GM21360 (cell line): Measurements from ENCODE around the gene PTPN13.

ENCODE experiments used
- ATAC-seq: cut with Tn5 transposase; IDR thresholded peaks from one replicate; pipeline ENCODE4 v1.9.1; 2021; ENCODE audit warnings: mild to moderate bottlenecking, moderate library complexity; ENCODE audit not compliant: unreplicated experiment

PTPN13 gene

DNA sequence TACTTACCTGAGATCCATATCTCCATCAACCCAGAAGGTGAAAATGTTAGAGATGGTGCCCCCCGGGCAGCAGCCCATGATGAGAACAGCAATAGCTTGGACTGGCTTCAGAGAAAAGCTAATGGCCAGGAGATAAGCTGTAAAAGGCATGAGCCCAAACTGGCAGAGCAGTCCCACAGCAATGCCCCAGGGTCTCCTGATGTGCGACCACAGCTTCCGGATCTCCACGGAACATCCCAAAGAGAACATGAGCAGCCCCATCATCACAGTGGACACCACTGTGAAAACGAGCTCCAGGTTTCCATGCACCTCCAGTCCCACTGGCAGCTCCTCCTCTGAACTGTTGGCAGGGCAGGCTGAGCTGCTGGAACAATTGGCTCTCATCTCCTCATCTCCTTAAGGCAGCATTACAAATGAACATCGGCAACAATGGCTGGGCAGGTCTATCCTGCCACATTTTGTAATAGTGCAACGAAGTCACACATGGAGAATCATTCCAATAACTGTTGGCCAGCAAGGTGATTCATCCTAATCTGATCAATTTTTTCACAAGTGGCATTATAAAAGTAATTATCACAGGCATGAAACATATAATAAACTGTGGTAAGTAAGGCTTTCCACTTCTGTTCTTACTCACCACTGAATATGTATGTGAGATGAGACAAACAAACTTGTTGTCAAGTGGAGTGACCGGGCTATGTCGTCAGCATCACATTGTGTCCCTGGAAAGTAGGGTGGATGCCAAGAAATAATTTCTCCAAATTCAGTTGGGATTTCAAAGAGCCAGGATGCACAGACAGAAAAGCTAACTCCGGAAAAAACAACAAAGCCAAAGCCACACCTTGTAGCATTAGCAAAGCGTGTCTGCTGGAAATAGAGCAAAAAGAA is 254.9 kb downstream of the PTPN13 start, which contains the start of gene SLC10A6:
SLC10A6 (minus strand) TSS at position 653 of the 888 bp plus-strand sequence; CDS start at position 384, 269 bp downstream.
- ATAC-seq = no peak

DNA sequence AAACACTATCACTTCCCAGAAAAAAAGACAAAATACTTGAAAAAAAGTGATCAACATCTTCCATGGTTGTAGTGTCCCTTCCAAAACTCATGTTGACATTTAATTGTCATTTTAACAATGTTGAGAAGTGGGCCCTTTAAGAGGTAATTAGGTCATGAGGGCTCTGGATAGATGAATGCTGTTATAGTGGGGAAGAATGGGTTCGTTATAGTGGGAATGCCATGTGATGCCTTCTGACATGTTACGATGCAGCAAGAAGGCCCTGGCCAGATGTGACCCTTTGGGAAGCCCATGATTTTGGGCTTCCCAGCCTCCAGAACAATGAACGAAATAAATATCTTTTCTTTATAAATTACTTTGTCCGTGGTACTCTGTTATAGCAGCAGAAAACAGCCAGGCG is 259.1 kb downstream of the PTPN13 start:
- ATAC-seq = no peak

GRCh38 chr4:86855572-86855971 is 261.5 kb downstream of the PTPN13 start:
- ATAC-seq = no peak

DNA sequence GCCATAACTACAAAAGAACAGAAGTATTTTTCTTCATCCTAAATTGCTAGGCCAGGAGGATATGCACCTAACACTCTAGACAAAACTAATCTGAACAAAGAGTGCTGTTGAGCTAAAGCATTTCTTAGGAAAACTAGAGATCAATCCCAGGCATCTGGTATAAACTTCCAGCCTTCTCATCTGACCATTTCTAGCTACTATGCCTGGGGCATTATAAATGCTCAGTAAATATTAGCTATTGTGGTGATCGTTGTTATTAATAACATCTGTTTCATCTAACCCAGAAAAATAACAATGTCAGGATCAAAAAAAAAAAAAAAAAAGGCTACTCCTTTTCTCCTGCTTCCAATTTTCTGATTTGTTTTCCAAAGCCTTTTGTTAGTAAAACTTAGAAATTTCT is 262.8 kb downstream of the PTPN13 start:
- ATAC-seq = no peak

GRCh38 chr4:86857341-86858052 is 263.4 kb downstream of the PTPN13 start:
- no peak for ATAC-seq
